IPS DF 6.9 (cell line): ENCODE results near the gene GFOD1.
"Not testable (repeated sequence)": the region's sequence is repeated elsewhere in the genome, so short reads cannot be mapped to it uniquely, and the experiment has no call there.

Experiments used
- DNase-seq: peaks from one replicate; pipeline ENCODE4 v3.0.0-alpha.2; 2013; ENCODE audit warnings: low read depth, low spot score
- H3K27ac ChIP-seq: one replicate; pipeline ENCODE4 v1.5.1; 2013; ENCODE audit warnings: low read length, control low read depth
- H3K27me3 ChIP-seq: 2 replicates; pipeline ENCODE4 v1.6.1; 2013; ENCODE audit warnings: mild to moderate bottlenecking, low read length; ENCODE audit not compliant: control insufficient read depth, insufficient read depth
- H3K36me3 ChIP-seq: 2 replicates; pipeline ENCODE4 v1.6.1; 2013; ENCODE audit warnings: low read length; ENCODE audit not compliant: control insufficient read depth, insufficient read depth
- H3K4me1 ChIP-seq: 2 replicates; pipeline ENCODE4 v1.6.1; 2013; ENCODE audit warnings: low read length; ENCODE audit not compliant: control insufficient read depth, insufficient read depth
- H3K4me3 ChIP-seq: 2 replicates; pipeline ENCODE4 v1.5.1; 2013; ENCODE audit warnings: mild to moderate bottlenecking, low read length
- H3K9me3 ChIP-seq: 2 replicates; pipeline ENCODE4 v1.6.1; 2013; ENCODE audit warnings: low read length, inconsistent platforms; ENCODE audit not compliant: control insufficient read depth, insufficient read depth
- WGBS: extraction: QIAGEN DNeasy Blood & Tissue Kit; methylation state at CpG from one replicate; pipeline ENCODE4 v1.1.7; 2013; ENCODE audit warnings: mixed read lengths, missing lambda C conversion rate; ENCODE audit not compliant: insufficient read length, insufficient coverage; 5-methylcytosine and 5-hydroxymethylcytosine counted together

GFOD1 gene

DNA sequence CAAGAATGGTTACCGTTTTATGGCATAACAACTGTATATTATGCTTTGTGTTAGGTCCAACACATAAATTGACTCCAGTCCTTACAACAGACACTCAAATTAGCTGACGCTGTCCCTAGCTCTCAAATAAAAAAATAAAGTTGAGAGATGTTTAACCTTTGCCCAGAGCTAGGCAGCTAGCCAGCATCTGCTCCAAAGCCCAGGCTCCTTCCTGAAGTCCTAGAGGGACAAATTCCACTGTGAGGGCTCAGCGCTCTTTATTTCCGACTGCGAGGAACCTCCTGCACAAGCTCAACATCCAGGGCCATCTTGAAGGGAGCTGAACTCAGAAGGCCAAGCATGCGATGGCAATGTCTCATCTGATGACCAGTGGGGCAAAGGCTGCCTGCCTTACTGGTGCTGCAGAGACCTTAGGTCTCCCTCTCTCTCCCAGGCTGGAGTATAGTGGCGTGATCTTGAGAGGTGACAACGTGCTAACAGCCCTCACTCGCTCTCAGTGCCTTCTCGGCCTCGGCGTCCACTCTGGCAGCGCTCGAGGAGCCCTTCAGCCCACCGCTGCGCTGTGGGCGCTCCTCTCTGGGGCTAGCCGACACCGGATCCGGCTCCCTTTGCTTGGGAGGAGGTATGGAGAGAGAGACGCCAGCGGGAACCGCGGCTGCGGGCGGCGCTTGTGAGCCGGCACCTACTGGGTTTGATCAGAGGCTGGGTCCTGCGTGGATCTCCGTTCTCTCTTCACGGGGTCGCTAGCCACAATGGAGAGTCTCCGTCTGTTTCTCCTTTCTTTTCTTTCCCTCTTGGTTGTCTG, 24.7 kb upstream of the GFOD1 start:
- Histone ChIP-seq H3K9me3 (no peaks in the 10 kb centered on the region), H3K4me1 (no peaks in the 10 kb centered on the region), H3K27me3 (no peaks in the 10 kb centered on the region; the same call in 1 of the 2 replicates), H3K27ac (no peak overlapping the region), H3K36me3 (no peaks in the 10 kb centered on the region), H3K4me3 (no peak overlapping the region)
- DNase-seq, result no peak
- no CpG with 5 or more reads among the region's 33 CpGs for WGBS

DNA sequence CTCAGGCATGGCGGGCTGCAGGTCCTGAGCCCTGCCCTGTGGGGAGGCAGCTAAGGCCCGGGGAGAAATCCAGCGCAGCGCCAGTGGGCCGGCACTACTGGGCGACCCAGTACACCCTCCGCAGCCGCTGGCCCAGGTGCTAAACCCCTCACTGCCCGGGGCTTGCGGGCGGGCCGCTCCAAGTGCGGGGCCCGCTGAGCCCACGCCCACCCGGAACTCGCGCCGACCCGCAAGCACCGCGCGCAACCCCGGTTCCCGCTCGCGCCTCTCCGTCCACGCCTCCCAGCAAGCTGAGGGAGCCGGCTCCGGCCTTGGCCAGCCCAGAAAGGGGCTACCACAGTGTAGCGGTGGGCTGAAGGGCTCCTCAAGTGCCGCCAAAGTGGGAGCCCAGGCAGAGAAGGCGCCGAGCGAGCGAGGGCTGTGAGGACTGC, 23.8 kb upstream of the GFOD1 start:
- not testable (repeated sequence) for H3K9me3 ChIP-seq, H3K27me3 ChIP-seq, H3K36me3 ChIP-seq, H3K27ac ChIP-seq, DNase-seq, H3K4me3 ChIP-seq, H3K4me1 ChIP-seq
- no CpG with 5 or more reads among the region's 37 CpGs for whole genome bisulfite sequencing

DNA sequence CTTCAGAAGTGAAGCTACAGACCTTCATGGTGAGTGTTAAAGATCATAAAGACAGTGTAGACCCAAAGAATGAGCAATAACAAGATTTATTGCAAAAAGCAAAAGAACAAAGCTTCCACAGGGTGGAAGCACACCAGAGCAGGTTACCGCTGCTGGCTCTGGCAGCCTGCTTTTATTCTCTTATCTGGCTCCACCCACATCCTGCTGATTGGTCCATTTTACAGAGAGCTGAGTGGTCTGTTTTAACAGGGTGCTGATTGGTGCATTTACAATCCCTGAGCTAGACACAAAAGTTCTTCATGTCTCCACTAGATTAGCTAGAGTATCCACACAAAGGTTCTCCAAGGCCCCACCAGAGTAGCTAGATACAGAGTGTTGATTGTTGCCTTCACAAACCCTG, 23.0 kb upstream of the GFOD1 start:
- DNase-seq, H3K4me1 ChIP-seq, H3K36me3 ChIP-seq, H3K27ac ChIP-seq, H3K9me3 ChIP-seq, H3K4me3 ChIP-seq, H3K27me3 ChIP-seq: not testable (repeated sequence)
- WGBS, result no CpG with 5 or more reads among the region's 1 CpG

DNA sequence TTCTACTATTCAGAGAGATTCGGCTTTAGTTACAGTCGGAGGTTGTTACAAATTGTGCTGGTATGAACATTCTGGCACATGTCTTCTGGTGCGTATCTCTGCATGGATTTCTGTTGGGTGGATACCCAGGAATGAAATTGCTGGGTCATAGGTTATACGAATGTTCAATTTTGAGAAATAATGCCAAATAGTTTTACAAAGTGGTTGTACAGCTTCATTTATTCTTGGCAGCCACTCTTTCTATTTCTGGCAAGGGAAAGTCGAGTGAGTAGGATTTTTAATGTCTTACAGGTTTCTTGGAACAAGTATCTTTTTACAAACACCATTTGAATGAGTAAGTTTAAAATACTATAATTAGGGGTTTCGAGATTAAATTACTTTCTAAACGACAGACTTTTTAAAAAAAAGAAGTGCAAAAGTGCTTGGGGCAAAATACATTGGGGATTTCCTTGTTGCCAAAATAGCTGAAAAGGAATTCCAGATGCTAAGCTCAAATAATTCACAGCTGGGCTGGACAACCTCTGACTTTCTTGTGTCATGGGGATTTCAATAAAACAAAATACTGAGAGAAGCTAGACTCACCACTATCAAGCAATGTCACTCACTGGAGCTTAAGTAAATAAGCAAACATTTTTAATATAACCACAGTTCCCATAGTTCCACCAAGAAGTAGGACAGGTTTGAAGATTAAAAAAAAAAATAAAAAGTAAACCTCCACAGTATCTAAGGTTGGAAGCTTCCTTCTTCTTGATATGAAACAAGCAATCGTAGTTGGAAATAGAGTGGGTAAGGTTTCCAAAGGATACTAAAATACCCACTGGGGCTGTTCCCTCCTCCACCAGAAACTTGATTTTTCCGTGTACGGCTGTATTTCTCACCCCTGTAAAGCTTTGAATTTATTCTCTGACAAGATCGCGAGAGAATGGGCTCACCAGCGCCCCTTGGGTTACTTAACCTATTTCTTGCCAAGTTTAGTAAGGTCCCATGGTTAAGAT, 21.6 kb upstream of the GFOD1 start:
- DNase-seq, result no peak
- no peak overlapping the region for H3K4me3 ChIP-seq
- no peak overlapping the region for H3K27ac ChIP-seq
- no peaks in the 10 kb centered on the region for H3K4me1 ChIP-seq
- no CpG with 5 or more reads among the region's 13 CpGs for WGBS
- no peaks in the 10 kb centered on the region for H3K9me3 ChIP-seq
- no peaks in the 10 kb centered on the region for H3K27me3 ChIP-seq
- H3K36me3 ChIP-seq, result no peaks in the 10 kb centered on the region

DNA sequence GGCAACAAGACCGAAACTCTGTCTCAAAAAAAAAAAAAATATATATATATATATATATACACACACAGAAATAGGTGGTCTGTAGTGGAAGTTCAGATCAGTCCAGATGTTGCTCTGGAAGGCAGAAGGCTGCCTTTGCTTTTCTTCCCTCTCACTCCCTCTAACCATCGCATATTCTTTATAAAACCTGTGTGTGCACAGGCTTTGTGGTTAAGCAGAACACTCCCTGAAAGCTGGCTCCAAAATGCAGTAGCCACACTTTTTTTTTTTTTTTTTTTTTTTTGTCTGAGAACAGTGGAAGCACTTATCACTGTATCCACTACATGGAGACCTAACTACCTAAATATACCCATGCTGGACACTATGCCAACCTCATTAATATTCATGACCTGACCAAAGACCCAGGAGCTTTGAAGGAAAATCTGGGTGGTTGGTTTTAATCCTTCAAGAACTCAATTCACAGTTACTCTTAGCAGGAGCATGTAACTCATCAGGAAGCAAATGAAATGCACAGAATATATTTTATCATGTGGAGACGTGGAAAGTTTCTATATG, 20.0 kb upstream of the GFOD1 start:
- H3K4me3 ChIP-seq, result no peak overlapping the region
- H3K4me1 ChIP-seq, result no peaks in the 10 kb centered on the region
- no peaks in the 10 kb centered on the region for H3K9me3 ChIP-seq
- no peaks in the 10 kb centered on the region for H3K36me3 ChIP-seq
- WGBS, result no CpG with 5 or more reads among the region's 3 CpGs
- H3K27ac ChIP-seq, result no peak overlapping the region
- H3K27me3 ChIP-seq, result no peaks in the 10 kb centered on the region
- DNase-seq, result no peak

GRCh38 chr6:13505345-13505734, 17.9 kb upstream of the GFOD1 start:
- Histone ChIP-seq H3K36me3 (no peaks in the 10 kb centered on the region), H3K27me3 (no peaks in the 10 kb centered on the region), H3K4me1 (no peaks in the 10 kb centered on the region), H3K9me3 (no peaks in the 10 kb centered on the region), H3K27ac (no peak overlapping the region), H3K4me3 (no peak overlapping the region)
- no peak for DNase-seq
- no CpG with 5 or more reads among the region's 7 CpGs for WGBS

DNA sequence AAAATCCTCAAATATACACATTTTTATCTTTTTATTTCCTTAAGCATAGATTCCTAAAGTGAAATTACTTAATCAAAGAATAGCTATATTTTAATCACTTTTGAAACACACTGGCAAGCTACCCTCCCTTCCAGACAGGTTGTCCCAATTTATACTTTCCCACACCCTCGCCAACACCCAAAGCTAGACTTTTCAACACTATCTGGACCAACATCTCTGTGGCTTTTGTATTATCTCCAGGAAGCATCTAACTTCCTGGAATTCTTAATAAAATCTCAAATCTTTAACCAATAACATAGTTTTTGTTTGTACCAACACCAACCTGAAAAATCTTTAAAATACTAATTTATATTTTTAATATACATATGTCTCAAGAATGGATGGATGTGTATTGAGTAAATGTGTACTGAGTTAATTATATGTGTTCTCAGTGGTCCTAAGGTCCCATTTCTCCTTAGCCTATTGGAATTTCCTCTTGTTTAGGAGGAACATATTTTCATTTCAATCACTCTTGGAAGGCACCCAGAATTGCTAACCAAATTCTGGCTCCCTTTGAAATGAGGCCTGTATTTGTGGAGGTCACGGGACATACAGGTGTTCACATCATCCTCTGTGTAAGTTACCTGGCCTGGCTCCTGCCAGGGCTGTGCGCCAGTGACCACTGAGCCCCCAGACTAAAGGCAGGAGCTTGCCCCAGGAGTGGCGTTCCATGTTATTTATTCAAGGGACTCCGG, 17.4 kb upstream of the GFOD1 start:
- Histone ChIP-seq H3K36me3 (no peaks in the 10 kb centered on the region), H3K9me3 (no peaks in the 10 kb centered on the region), H3K27me3 (no peaks in the 10 kb centered on the region), H3K27ac (no peak overlapping the region), H3K4me3 (no peak overlapping the region), H3K4me1 (no peaks in the 10 kb centered on the region)
- DNase-seq, result no peak
- no CpG with 5 or more reads among the region's 5 CpGs for WGBS

GRCh38 chr6:13500915-13501314, 13.5 kb upstream of the GFOD1 start:
- Histone ChIP-seq H3K9me3 (no peaks in the 10 kb centered on the region), H3K27me3 (no peaks in the 10 kb centered on the region), H3K4me3 (no peak overlapping the region), H3K36me3 (no peaks in the 10 kb centered on the region), H3K4me1 (no peaks in the 10 kb centered on the region; the same call in 1 of the 2 replicates), H3K27ac (no peak overlapping the region)
- no CpG with 5 or more reads among the region's 3 CpGs for WGBS
- DNase-seq, result no peak

DNA sequence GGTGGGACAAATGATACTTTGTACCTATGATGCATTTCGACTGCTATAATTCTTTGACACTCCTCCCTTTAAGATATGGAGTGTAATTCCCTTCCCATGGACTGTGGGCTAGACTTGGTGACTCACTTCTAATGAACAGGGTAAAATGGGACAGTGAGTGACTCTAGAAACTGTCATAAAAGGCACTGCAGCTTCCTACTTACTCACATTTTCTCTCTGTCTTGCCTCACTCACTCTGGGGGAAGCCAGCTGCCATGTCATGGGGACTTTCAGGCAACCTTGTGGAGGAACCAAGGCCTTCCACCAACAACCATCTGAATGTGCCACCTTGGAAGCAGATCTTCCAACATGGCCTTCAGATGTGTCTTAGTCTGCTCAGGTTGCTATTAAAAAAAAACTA, 12.9 kb upstream of the GFOD1 start:
- no peak overlapping the region for H3K27ac ChIP-seq
- no peaks in the 10 kb centered on the region for H3K27me3 ChIP-seq
- DNase-seq, result no peak
- H3K9me3 ChIP-seq, result no peaks in the 10 kb centered on the region
- no peak overlapping the region for H3K4me3 ChIP-seq
- WGBS, result no CpG with 5 or more reads among the region's 1 CpG
- no peaks in the 10 kb centered on the region; the same call in 1 of the 2 replicates for H3K4me1 ChIP-seq
- H3K36me3 ChIP-seq, result no peaks in the 10 kb centered on the region
